Suprapubic skin (tissue), 4 donors: ENCODE measurements around the gene FYN. TPM values are rescaled to one million over a fixed set of nuclear protein-coding genes. Genes with fewer than 3 reads are reported as not detected.

ENCODE experiments used
- DNase-seq, 2 donors: peaks; one replicate each; pipeline ENCODE4 v3.0.0-alpha.2; 2019; ENCODE audit warnings: low spot score in 2 of 2
- H3K27ac ChIP-seq: fragments of 200-600 bp; sonication (generic); one replicate; pipeline ENCODE4 v1.5.1; 2019
- H3K27me3 ChIP-seq: fragments of 200-600 bp; sonication (generic); one replicate; pipeline ENCODE4 v1.5.1; 2019
- H3K36me3 ChIP-seq: fragments of 200-600 bp; sonication (generic); one replicate; pipeline ENCODE4 v1.5.1; 2019
- H3K4me1 ChIP-seq: fragments of 200-600 bp; sonication (generic); one replicate; pipeline ENCODE4 v1.5.1; 2019
- H3K4me3 ChIP-seq: fragments of 200-600 bp; sonication (generic); one replicate; pipeline ENCODE4 v1.5.1; 2019; ENCODE audit warnings: mild to moderate bottlenecking
- H3K9me3 ChIP-seq: fragments of 200-600 bp; sonication (generic); one replicate; pipeline ENCODE4 v1.5.1; 2019
- EP300 ChIP-seq: sonication (generic); formaldehyde crosslinking; IDR thresholded peaks from one replicate; pipeline ENCODE4 v1.6.1; 2017; ENCODE audit warnings: antibody characterized with exemption
- POLR2A ChIP-seq, 2 donors: fragments of 450-650 bp; IDR thresholded peaks; one replicate each; pipeline ENCODE4 v1.6.1; 2017; ENCODE audit warnings: antibody characterized with exemption in 2 of 2, mild to moderate bottlenecking in 2 of 2, moderate library complexity in 2 of 2
- POLR2AphosphoS5 ChIP-seq, 3 donors: sonication (generic); formaldehyde crosslinking; IDR thresholded peaks; one replicate each; pipeline ENCODE4 v1.6.1; 2017; ENCODE audit warnings: antibody characterized with exemption in 3 of 3
- WGBS: methylation state at CpG from one replicate; pipeline ENCODE4 v1.1.5; 2018; 5-methylcytosine and 5-hydroxymethylcytosine counted together
- total RNA-seq, 4 donors: library from RNA; depleted of rRNA; stranded (reverse); fragments of >200 nt; gene quantifications; one replicate each; pipeline ENCODE4 v1.1.0, GENCODE V29; 2016
- TF ChIP-seq, protein P1 (sequence below), 2 donors: fragments of 200-600 bp in 1 of 2; fragments of 450-650 bp in 1 of 2; sonication (generic) in 1 of 2; IDR thresholded peaks; one replicate each; pipeline ENCODE4 v1.5.1; 2016 to 2019; ENCODE audit warnings: antibody characterized with exemption in 2 of 2, mild to moderate bottlenecking in 1 of 2, moderate library complexity in 1 of 2

Gene FYN
- total RNA-seq, 4 donors from 2014 or later: 36.6 to 89.6 (median 67.3) TPM

- H3K9me3 ChIP-seq: no peaks in the 10 kb centered on the region
- no peaks in the 10 kb centered on the region for H3K36me3 ChIP-seq
- H3K4me1 ChIP-seq: peaks cover 27% of the 10 kb centered on the region
- DNase-seq: no peak
- 70% methylated on average over 12 of the region's 13 CpGs for WGBS
- H3K4me3 ChIP-seq: no peak overlapping the region
- H3K27me3 ChIP-seq: no peaks in the 10 kb centered on the region
- peak overlapping the region; percentile 38 for H3K27ac ChIP-seq
- TF ChIP-seq POLR2A (IDR thresholded peaks at IDR 0.05): no peak
- TF ChIP-seq, protein P1, sequence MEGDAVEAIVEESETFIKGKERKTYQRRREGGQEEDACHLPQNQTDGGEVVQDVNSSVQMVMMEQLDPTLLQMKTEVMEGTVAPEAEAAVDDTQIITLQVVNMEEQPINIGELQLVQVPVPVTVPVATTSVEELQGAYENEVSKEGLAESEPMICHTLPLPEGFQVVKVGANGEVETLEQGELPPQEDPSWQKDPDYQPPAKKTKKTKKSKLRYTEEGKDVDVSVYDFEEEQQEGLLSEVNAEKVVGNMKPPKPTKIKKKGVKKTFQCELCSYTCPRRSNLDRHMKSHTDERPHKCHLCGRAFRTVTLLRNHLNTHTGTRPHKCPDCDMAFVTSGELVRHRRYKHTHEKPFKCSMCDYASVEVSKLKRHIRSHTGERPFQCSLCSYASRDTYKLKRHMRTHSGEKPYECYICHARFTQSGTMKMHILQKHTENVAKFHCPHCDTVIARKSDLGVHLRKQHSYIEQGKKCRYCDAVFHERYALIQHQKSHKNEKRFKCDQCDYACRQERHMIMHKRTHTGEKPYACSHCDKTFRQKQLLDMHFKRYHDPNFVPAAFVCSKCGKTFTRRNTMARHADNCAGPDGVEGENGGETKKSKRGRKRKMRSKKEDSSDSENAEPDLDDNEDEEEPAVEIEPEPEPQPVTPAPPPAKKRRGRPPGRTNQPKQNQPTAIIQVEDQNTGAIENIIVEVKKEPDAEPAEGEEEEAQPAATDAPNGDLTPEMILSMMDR (IDR thresholded peaks at IDR 0.05): no peak
- TF ChIP-seq EP300: no peak
- TF ChIP-seq POLR2AphosphoS5 (IDR thresholded peaks at IDR 0.05): no peak
Observed at GRCh38 chr6:111711984-111712752, 161.1 kb downstream of the FYN start.

DNA sequence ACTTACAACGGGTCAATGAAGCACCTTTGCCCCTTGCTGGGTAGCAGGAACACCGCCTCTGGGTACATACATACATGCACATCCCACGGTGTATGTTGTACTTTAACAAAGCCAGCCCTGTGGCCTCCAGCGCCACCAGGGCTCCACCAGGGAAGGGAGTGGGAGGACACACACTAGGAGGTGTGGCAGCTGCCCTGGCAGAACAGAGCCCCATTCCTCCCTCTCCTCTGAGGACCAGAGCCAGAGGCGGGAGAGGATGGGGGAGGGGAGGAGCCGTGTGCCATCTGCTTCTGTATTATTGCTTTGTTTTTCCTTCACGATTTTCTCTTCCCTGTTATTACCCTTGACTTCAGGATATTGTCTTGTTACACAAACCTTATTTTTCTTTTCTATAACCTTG, 161.8 kb downstream of the FYN start:
- Histone ChIP-seq H3K9me3 (no peaks in the 10 kb centered on the region), H3K27me3 (no peaks in the 10 kb centered on the region), H3K4me1 (peaks cover 27% of the 10 kb centered on the region), H3K36me3 (no peaks in the 10 kb centered on the region), H3K4me3 (no peak overlapping the region), H3K27ac (no peak overlapping the region)
- WGBS: 50% methylated on average over 7 of the region's 7 CpGs
- no peak for DNase-seq
- TF ChIP-seq POLR2AphosphoS5 (IDR thresholded peaks at IDR 0.05) (no peak), POLR2A (IDR thresholded peaks at IDR 0.05) (no peak), EP300 (no peak)
- TF ChIP-seq, protein P1 (IDR thresholded peaks at IDR 0.05): no peak

DNA sequence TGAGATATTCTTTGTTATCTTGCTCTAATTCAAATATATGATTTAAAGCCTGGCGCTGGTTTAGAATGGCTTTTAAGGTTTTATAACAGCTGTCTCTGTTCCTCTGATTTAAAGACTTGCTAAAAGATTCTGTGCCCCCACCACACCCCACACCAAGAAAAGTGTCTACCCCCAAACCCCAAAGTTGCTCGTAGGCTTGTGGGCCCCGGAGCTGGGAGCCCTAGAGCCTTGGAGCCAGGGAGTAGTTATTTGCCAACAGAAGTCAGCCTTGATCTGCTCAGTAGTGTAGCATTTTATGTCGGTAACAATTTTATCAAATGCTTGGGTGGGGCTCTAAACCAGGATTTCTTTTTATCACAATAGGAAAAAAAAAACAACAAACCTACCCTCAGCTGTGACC, 162.3 kb downstream of the FYN start:
- DNase-seq: no peak
- no peaks in the 10 kb centered on the region for H3K27me3 ChIP-seq
- no peak overlapping the region for H3K4me3 ChIP-seq
- H3K9me3 ChIP-seq: no peaks in the 10 kb centered on the region
- WGBS: 54% methylated on average over 4 of the region's 4 CpGs
- H3K36me3 ChIP-seq: no peaks in the 10 kb centered on the region
- peaks cover 27% of the 10 kb centered on the region for H3K4me1 ChIP-seq
- H3K27ac ChIP-seq: peak overlapping the region; percentile 5
- TF ChIP-seq EP300 (no peak), POLR2A (IDR thresholded peaks at IDR 0.05) (no peak), POLR2AphosphoS5 (IDR thresholded peaks at IDR 0.05) (no peak)
- TF ChIP-seq, protein P1 (IDR thresholded peaks at IDR 0.05): no peak

DNA sequence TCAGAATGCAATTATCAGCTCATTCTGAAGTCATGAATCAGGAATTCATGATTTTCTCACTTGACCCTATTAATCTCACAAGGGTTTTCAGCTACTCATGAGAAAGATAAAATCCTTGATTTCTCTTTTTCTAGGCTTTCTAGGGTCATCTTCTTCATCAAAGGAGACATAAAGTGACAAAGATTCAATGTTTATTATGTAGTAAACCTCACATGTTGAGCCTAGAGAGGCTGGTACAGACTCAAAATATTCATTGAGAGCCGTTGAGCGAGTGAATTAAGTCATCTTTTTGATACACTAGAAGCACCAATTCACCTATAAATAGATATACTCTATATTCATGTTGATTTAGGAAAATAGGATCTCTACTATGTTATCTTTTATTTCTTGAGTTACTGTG, 162.8 kb downstream of the FYN start:
- 63% methylated on average over 2 of the region's 2 CpGs for WGBS
- DNase-seq: no peak
- H3K36me3 ChIP-seq: no peaks in the 10 kb centered on the region
- H3K4me1 ChIP-seq: peaks cover 27% of the 10 kb centered on the region
- H3K27me3 ChIP-seq: no peaks in the 10 kb centered on the region
- H3K9me3 ChIP-seq: no peaks in the 10 kb centered on the region
- H3K27ac ChIP-seq: peak overlapping the region; percentile 5
- peak overlapping the region; percentile 16 for H3K4me3 ChIP-seq
- TF ChIP-seq POLR2AphosphoS5 (IDR thresholded peaks at IDR 0.05) (no peak), EP300 (no peak)
- TF ChIP-seq, protein P1 (IDR thresholded peaks at IDR 0.05): no peak

DNA sequence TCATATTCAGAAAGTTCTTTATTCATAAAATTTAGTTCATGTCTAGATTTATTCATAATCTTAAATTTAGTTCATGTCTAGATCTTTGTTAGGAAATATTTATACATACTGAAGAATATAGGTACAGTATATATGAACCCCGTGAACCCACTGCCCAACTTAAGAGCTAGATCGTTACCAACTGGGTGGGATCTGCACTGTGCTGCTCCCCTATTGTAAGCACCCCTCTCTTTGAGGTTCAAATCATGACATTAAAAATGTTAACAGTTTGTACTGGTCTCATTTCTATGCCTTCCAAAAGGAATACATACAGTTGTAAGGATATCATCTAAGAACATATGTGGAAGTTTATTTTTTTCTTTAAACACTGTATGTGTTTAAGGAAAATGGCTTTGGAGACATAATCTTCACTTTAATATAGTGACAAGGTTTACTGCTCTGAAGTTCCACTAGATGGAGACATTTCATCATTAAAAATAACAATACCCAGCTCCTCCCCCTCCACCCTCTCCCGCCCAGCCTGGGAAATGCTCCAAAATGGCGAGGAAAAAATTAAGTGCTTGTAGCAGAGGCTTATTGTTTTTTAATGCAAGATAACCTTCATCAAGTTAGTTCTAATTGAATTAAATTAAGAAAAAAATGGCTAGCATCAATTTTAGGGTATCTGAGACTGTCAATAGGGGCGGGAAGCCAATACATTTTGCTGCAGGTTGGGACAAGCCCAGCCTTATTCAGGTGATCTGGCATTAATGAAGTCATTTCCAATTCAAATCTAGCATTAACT, 163.4 kb downstream of the FYN start:
- WGBS: 24% methylated on average over 5 of the region's 5 CpGs
- no peak for DNase-seq
- peak overlapping the region; percentile 16 for H3K4me3 ChIP-seq
- peaks cover under 1% of the 10 kb centered on the region for H3K36me3 ChIP-seq
- TF ChIP-seq POLR2AphosphoS5 (IDR thresholded peaks at IDR 0.05): no peak
- TF ChIP-seq POLR2A (IDR thresholded peaks at IDR 0.05): no peak
- TF ChIP-seq, protein P1 (IDR thresholded peaks at IDR 0.05): peak; percentile 49 to 90
- no peak for TF ChIP-seq EP300
- H3K4me1 ChIP-seq: peaks cover 27% of the 10 kb centered on the region
- H3K9me3 ChIP-seq: no peaks in the 10 kb centered on the region
- no peaks in the 10 kb centered on the region for H3K27me3 ChIP-seq
- no peak overlapping the region for H3K27ac ChIP-seq
